ENCODE results near the gene CSMD2.

DNA sequence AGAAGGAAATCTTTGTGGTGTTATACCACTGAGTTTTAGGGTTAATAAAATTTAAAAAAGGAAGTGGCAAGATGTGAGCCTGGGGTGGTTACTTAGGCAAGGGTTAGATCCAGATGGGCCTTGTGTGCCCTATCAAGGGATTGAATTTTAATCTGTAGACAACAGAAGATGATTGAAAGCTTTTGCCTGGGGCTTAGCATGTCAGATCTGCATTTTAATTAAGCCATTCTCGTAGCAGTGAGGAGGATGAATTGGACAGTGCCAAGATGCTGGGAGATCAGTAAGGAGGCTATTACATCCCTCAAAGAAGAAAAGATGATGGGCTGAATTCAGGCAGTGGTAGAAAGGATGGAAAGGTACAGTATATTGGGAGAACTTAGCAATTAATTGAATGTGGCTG, 258.9 kb downstream of the CSMD2 start:
- TF ChIP-seq, protein P1, sequence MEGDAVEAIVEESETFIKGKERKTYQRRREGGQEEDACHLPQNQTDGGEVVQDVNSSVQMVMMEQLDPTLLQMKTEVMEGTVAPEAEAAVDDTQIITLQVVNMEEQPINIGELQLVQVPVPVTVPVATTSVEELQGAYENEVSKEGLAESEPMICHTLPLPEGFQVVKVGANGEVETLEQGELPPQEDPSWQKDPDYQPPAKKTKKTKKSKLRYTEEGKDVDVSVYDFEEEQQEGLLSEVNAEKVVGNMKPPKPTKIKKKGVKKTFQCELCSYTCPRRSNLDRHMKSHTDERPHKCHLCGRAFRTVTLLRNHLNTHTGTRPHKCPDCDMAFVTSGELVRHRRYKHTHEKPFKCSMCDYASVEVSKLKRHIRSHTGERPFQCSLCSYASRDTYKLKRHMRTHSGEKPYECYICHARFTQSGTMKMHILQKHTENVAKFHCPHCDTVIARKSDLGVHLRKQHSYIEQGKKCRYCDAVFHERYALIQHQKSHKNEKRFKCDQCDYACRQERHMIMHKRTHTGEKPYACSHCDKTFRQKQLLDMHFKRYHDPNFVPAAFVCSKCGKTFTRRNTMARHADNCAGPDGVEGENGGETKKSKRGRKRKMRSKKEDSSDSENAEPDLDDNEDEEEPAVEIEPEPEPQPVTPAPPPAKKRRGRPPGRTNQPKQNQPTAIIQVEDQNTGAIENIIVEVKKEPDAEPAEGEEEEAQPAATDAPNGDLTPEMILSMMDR (IDR thresholded peaks at IDR 0.05) = no peak
- TF ChIP-seq EZH2phosphoT487 (IDR thresholded peaks at IDR 0.05) = no peak

Data from neural progenitor cell (in vitro differentiated cells).